IMR-90 (cell line): ENCODE measurements around the gene MRPS22. TPM values are rescaled to one million over a fixed set of nuclear protein-coding genes. Genes with fewer than 3 reads are reported as not detected.

ENCODE experiments used
- ATAC-seq: fragments of 200-7000 bp; cut with Tn5 transposase; 2 replicates; pipeline ENCODE4 v1.9.1; 2020; ENCODE audit warnings: low read depth, mild to moderate bottlenecking, moderate library complexity
- BruUV-seq: library from RNA; stranded (reverse); fragments of 400-500 nt; replicated peaks from 2 replicates; lab custom pipeline; 2021; lab: Mats Ljungman, UMichigan
- CTCF ChIA-PET: fragments of 300-600 bp; formaldehyde crosslinking; extraction: SDS; loops from one replicate; lab custom pipeline; 2021; ENCODE audit warnings: antibody characterized with exemption; lab: Yijun Ruan, JAX
- POLR2A ChIA-PET: fragments of 300-600 bp; sonication (Branson Sonifier 250); formaldehyde crosslinking; loops from one replicate; lab custom pipeline; 2022; ENCODE audit warnings: antibody characterized with exemption; ENCODE audit not compliant: unreplicated experiment; lab: Charles Lee
- DNase-seq: peaks from one replicate; pipeline ENCODE4 v3.0.0; 2013
- H2AFZ ChIP-seq: replicated peaks from 2 replicates; pipeline ENCODE3; 2013; ENCODE audit warnings: low read length, mild to moderate bottlenecking; ENCODE audit not compliant: poor library complexity
- H2AK5ac ChIP-seq: 2 replicates; pipeline ENCODE4 v1.6.1; 2013; ENCODE audit warnings: low read depth, low read length, inconsistent platforms
- H2AK9ac ChIP-seq: replicated peaks from 2 replicates; pipeline ENCODE3; 2013; ENCODE audit warnings: mild to moderate bottlenecking, low read depth, low read length, moderate library complexity; ENCODE audit not compliant: poor library complexity
- H2BK120ac ChIP-seq: 2 replicates; pipeline ENCODE4 v1.6.1; 2013; ENCODE audit warnings: low read depth, low read length, inconsistent platforms
- H2BK15ac ChIP-seq: 3 replicates; pipeline ENCODE4 v1.6.1; 2013; ENCODE audit warnings: low read depth, low read length, inconsistent platforms
- H2BK20ac ChIP-seq: 2 replicates; pipeline ENCODE4 v1.6.1; 2013; ENCODE audit warnings: low read depth, mild to moderate bottlenecking, inconsistent platforms, low read length, moderate library complexity
- H2BK5ac ChIP-seq: 2 replicates; pipeline ENCODE4 v1.6.1; 2013; ENCODE audit warnings: mild to moderate bottlenecking, low read depth, low read length, inconsistent platforms; ENCODE audit not compliant: poor library complexity, severe bottlenecking
- H3K14ac ChIP-seq: replicated peaks from 2 replicates; pipeline ENCODE4 v1.6.1; 2013; ENCODE audit warnings: low read depth, low read length, inconsistent platforms
- H3K18ac ChIP-seq: 2 replicates; pipeline ENCODE4 v1.6.1; 2013; ENCODE audit warnings: low read depth, low read length, control low read depth
- H3K23ac ChIP-seq: 2 replicates; pipeline ENCODE4 v1.6.1; 2013; ENCODE audit warnings: low read depth, low read length, inconsistent platforms
- H3K27ac ChIP-seq: 2 replicates; pipeline ENCODE4 v1.5.1; 2013; ENCODE audit warnings: mild to moderate bottlenecking, control low read depth, low read length; ENCODE audit not compliant: insufficient read depth
- H3K27me3 ChIP-seq: 2 replicates; pipeline ENCODE4 v1.6.1; 2013; ENCODE audit warnings: low read length; ENCODE audit not compliant: control insufficient read depth, insufficient read depth
- H3K36me3 ChIP-seq: 2 replicates; pipeline ENCODE4 v1.6.1; 2013; ENCODE audit warnings: low read length, mixed read lengths; ENCODE audit not compliant: control insufficient read depth, insufficient read depth
- H3K4ac ChIP-seq: 2 replicates; pipeline ENCODE4 v1.6.1; 2013; ENCODE audit warnings: low read depth, low read length, inconsistent platforms
- H3K4me1 ChIP-seq: 2 replicates; pipeline ENCODE4 v1.6.1; 2013; ENCODE audit warnings: low read length, mixed read lengths; ENCODE audit not compliant: control insufficient read depth, insufficient read depth
- H3K4me2 ChIP-seq: 2 replicates; pipeline ENCODE4 v1.6.1; 2013; ENCODE audit warnings: low read depth, mild to moderate bottlenecking, control low read depth, low read length, moderate library complexity
- H3K4me3 ChIP-seq: 2 replicates; pipeline ENCODE4 v1.5.1; 2013; ENCODE audit warnings: low read depth, mild to moderate bottlenecking, control low read depth, low read length, moderate library complexity; ENCODE audit not compliant: insufficient read depth
- H3K56ac ChIP-seq: 2 replicates; pipeline ENCODE4 v1.6.1; 2013; ENCODE audit warnings: low read length, inconsistent platforms; ENCODE audit not compliant: insufficient read depth; ENCODE audit errors: extremely low read depth
- H3K79me1 ChIP-seq, 2 experiments: 2 replicates each; pipeline ENCODE4 v1.6.1; 2013; ENCODE audit warnings: low read length in 2 of 2, inconsistent platforms in 1 of 2, low read depth in 1 of 2
- H3K9ac ChIP-seq: 2 replicates; pipeline ENCODE4 v1.6.1; 2013; ENCODE audit warnings: low read depth, low read length, control low read depth
- H3K9me1 ChIP-seq: 2 replicates; pipeline ENCODE4 v1.6.1; 2013; ENCODE audit warnings: low read length, inconsistent platforms; ENCODE audit not compliant: insufficient read depth
- H3K9me3 ChIP-seq: 2 replicates; pipeline ENCODE4 v1.6.1; 2013; ENCODE audit warnings: low read length; ENCODE audit not compliant: control insufficient read depth, insufficient read depth
- H4K20me1 ChIP-seq: 2 replicates; pipeline ENCODE4 v1.6.1; 2013; ENCODE audit warnings: low read length, inconsistent platforms; ENCODE audit not compliant: insufficient read depth
- H4K5ac ChIP-seq: 2 replicates; pipeline ENCODE4 v1.6.1; 2013; ENCODE audit warnings: mild to moderate bottlenecking, low read depth, low read length, control low read depth
- H4K8ac ChIP-seq, 2 experiments: 2 replicates each; pipeline ENCODE4 v1.6.1; 2013; ENCODE audit warnings: low read depth in 2 of 2, low read length in 2 of 2, control low read depth in 1 of 2, inconsistent platforms in 1 of 2
- H4K91ac ChIP-seq: 2 replicates; pipeline ENCODE4 v1.6.1; 2013; ENCODE audit warnings: low read depth, low read length, inconsistent platforms; ENCODE audit not compliant: insufficient read depth
- FOS ChIP-seq: fragments of 150-350 bp; IDR thresholded peaks from 2 replicates; pipeline ENCODE4 v1.6.1; 2016; ENCODE audit warnings: low read depth, low read length
- WGBS, 2 experiments: methylation state at CpG; one replicate each; pipeline versions ENCODE4 v1.1.5 to v1.1.7; 2013; ENCODE audit warnings: missing lambda C conversion rate in 2 of 2; ENCODE audit not compliant: insufficient read length in 1 of 2; ENCODE audit errors: extremely low coverage in 2 of 2; 5-methylcytosine and 5-hydroxymethylcytosine counted together
- dilution Hi-C: fragments of 300-500 bp; cut with HindIII; formaldehyde crosslinking; loops from one replicate; pipeline ENCODE4 v1.14.3; 2018; ENCODE audit warnings: low sequenced_read_pairs; ENCODE audit not compliant: unreplicated experiment
- in situ Hi-C: fragments of 300-500 bp; cut with MboI; formaldehyde crosslinking; loops from 3 replicates; pipeline ENCODE4 v1.14.3; 2019; ENCODE audit warnings: low sequenced_read_pairs, inconsistent platforms, mixed read lengths
- intact Hi-C: fragments of 100-400 bp; cut with micrococcal nuclease; formaldehyde crosslinking; loops from 2 replicates; pipeline ENCODE4 v1.10.0; 2022
- polyA plus RNA-seq, 3 experiments: library from polyadenylated mRNA; depleted of rRNA; stranded (reverse); fragments of >200 nt; gene quantifications; 2 replicates each; pipeline ENCODE4 v1.2.3, GENCODE V29; 2012; ENCODE audit warnings: low replicate concordance in 1 of 3
- total RNA-seq: library from RNA; depleted of rRNA; stranded (reverse); fragments of >200 nt; gene quantifications from 2 replicates; pipeline ENCODE4 v1.2.3, GENCODE V29; 2012
- TF ChIP-seq, protein P1 (sequence below): fragments of 150-350 bp; IDR thresholded peaks from 2 replicates; pipeline ENCODE4 v1.6.1; 2017; ENCODE audit warnings: mild to moderate bottlenecking, antibody characterized with exemption, low read length, low read depth

MRPS22 gene
- total and polyA plus RNA-seq, 2 of the 4 experiments (the other 2 are of a cell fraction): 54.5 to 72.4 TPM

- ATAC-seq (no peak), DNase-seq (peak; percentile 6)
- no peaks in the 10 kb centered on the region for H3K9me3 ChIP-seq
- no peak overlapping the region for H2AK9ac ChIP-seq
- no peak overlapping the region for H2BK120ac ChIP-seq
- no peaks in the 10 kb centered on the region for H3K4me1 ChIP-seq
- no peak overlapping the region for H3K4ac ChIP-seq
- no TSS peak for BruUV-seq
- H3K4me3 ChIP-seq: no peak overlapping the region
- intact Hi-C loops: no loop called here
- no peaks in the 10 kb centered on the region; the same call in 1 of the 2 replicates for H3K27me3 ChIP-seq
- dilution Hi-C loops: no loop called here
- H3K56ac ChIP-seq: no peak overlapping the region
- ChIA-PET CTCF (interaction anchor here (0.9 kb wide), 1 partner anchor 403 kb away, joined by 4 read pairs; no protein-coding TSS in a partner anchor), POLR2A (no interaction called here)
- H3K9me1 ChIP-seq: no peaks in the 10 kb centered on the region
- no peak overlapping the region for H2AK5ac ChIP-seq
- no peak overlapping the region for H2AFZ ChIP-seq
- WGBS, 2 experiments: no CpG with 5 or more reads among the region's 4 CpGs
- H4K5ac ChIP-seq: no peak overlapping the region
- no peak overlapping the region for H3K23ac ChIP-seq
- no peaks in the 10 kb centered on the region for H4K20me1 ChIP-seq
- no peak overlapping the region for H2BK20ac ChIP-seq
- no peak overlapping the region for H3K18ac ChIP-seq
- no peak overlapping the region for H3K14ac ChIP-seq
- no peak overlapping the region for H3K27ac ChIP-seq
- H4K91ac ChIP-seq: no peak overlapping the region
- H3K4me2 ChIP-seq: no peak overlapping the region
- peaks cover 0 to 5% of the 10 kb centered on the region in 2 experiments; a peak in 2 of 4 replicates for H3K79me1 ChIP-seq
- H3K36me3 ChIP-seq: no peaks in the 10 kb centered on the region
- H2BK5ac ChIP-seq: no peak overlapping the region
- no peak overlapping the region for H3K9ac ChIP-seq
- no peak overlapping the region for H4K8ac ChIP-seq
- in situ Hi-C loops: loop anchor here (25.0 kb wide), 2 partner anchors 652 to 752 kb away; partner anchors contain the start of gene CEP70
- TF ChIP-seq FOS: no peak
- TF ChIP-seq, protein P1, sequence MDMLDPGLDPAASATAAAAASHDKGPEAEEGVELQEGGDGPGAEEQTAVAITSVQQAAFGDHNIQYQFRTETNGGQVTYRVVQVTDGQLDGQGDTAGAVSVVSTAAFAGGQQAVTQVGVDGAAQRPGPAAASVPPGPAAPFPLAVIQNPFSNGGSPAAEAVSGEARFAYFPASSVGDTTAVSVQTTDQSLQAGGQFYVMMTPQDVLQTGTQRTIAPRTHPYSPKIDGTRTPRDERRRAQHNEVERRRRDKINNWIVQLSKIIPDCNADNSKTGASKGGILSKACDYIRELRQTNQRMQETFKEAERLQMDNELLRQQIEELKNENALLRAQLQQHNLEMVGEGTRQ: 0 out of 2 replicates have a peak, but pooled peaks have one; percentile 26
- no peak overlapping the region for H2BK15ac ChIP-seq
These were observed 4.5 kb upstream of the MRPS22 start for GRCh38 chr3:139339219-139339906.
